Ascending aorta (tissue), 2 donors: ENCODE measurements around the gene OPRM1. TPM values are rescaled to one million over a fixed set of nuclear protein-coding genes. Genes with fewer than 3 reads are reported as not detected.

ENCODE experiments used
- DNase-seq, 2 donors: peaks; one replicate each; pipeline ENCODE4 v3.0.0-alpha.2; 2019; ENCODE audit warnings: low spot score in 2 of 2
- H3K27ac ChIP-seq, 2 donors: fragments of 200-600 bp; sonication (generic); one replicate each; pipeline ENCODE4 v1.5.1; 2016 to 2017; ENCODE audit warnings: mild to moderate bottlenecking in 1 of 2
- H3K27me3 ChIP-seq: fragments of 200-600 bp; sonication (generic); one replicate; pipeline ENCODE4 v1.5.1; 2017
- H3K36me3 ChIP-seq, 2 donors: fragments of 200-600 bp; sonication (generic); one replicate each; pipeline ENCODE4 v1.5.1; 2016
- H3K4me1 ChIP-seq, 2 donors: fragments of 200-600 bp; sonication (generic); one replicate each; pipeline ENCODE4 v1.5.1; 2016 to 2017; ENCODE audit warnings: mild to moderate bottlenecking in 1 of 2
- H3K4me3 ChIP-seq, 2 donors: fragments of 200-600 bp; sonication (generic); one replicate each; pipeline ENCODE4 v1.5.1; 2016 to 2017; ENCODE audit warnings: mild to moderate bottlenecking in 1 of 2
- H3K9me3 ChIP-seq, 2 donors: fragments of 200-600 bp; sonication (generic); one replicate each; pipeline ENCODE4 v1.5.1; 2016
- intact Hi-C: fragments of 100-400 bp; cut with DNase I; formaldehyde crosslinking; loops from one replicate; pipeline ENCODE4 v1.15.1; 2023
- total RNA-seq: library from RNA; depleted of rRNA; stranded (reverse); fragments of >200 nt; gene quantifications from one replicate; pipeline ENCODE4 v1.1.0, GENCODE V29; 2016
- TF ChIP-seq, protein P1 (sequence below), 3 experiments: fragments of 200-600 bp in 2 of 3; fragments of 450-650 bp in 1 of 3; sonication (generic) in 2 of 3; IDR thresholded peaks; one replicate each; pipeline ENCODE4 v1.5.1; 2016 to 2019; ENCODE audit warnings: antibody characterized with exemption in 3 of 3, mild to moderate bottlenecking in 1 of 3, moderate library complexity in 1 of 3

OPRM1 gene
- total RNA-seq, 1 donor from 2014 or later = not detected

DNA sequence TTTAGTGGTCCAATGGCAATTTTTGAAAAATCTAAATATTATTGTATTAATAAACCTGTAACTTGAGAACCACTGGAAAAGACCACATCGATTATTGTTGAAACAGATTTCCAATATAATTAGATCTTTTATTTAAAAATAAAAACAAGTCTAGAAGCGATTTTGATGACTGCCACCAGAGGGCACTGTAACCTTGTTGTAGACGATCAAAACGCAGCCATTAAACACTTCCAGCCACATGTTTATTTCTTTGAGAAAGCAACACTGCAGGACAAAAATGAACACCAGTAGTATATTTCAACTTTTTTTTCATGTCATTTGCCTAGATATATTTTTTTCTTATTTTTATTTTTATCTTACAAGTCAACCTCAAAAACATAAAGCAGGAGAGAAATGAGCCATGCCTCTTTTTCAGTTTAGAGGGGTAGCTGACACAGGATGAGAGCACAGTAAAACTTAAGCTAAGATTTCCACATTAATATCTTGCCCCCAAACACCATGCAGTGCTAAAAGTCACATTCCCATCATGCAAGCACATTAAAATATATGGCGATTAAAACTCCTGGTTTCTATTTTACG, 115.4 kb downstream of the OPRM1 start:
- intact Hi-C loops = loop anchor here (1.0 to 10.0 kb wide), 4 partner anchors 123 to 350 kb away; no protein-coding TSS in a partner anchor
- no peaks in the 10 kb centered on the region for H3K36me3 ChIP-seq
- peak in 1 of 2 donors; percentile 77 for DNase-seq
- no peaks in the 10 kb centered on the region for H3K9me3 ChIP-seq
- H3K27ac ChIP-seq = no peak overlapping the region
- H3K4me3 ChIP-seq = no peak overlapping the region
- TF ChIP-seq, protein P1, sequence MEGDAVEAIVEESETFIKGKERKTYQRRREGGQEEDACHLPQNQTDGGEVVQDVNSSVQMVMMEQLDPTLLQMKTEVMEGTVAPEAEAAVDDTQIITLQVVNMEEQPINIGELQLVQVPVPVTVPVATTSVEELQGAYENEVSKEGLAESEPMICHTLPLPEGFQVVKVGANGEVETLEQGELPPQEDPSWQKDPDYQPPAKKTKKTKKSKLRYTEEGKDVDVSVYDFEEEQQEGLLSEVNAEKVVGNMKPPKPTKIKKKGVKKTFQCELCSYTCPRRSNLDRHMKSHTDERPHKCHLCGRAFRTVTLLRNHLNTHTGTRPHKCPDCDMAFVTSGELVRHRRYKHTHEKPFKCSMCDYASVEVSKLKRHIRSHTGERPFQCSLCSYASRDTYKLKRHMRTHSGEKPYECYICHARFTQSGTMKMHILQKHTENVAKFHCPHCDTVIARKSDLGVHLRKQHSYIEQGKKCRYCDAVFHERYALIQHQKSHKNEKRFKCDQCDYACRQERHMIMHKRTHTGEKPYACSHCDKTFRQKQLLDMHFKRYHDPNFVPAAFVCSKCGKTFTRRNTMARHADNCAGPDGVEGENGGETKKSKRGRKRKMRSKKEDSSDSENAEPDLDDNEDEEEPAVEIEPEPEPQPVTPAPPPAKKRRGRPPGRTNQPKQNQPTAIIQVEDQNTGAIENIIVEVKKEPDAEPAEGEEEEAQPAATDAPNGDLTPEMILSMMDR (IDR thresholded peaks at IDR 0.05) = peak; percentile 61 to 87 (median 73)
- H3K4me1 ChIP-seq = peaks cover 0 to 3% of the 10 kb centered on the region in 2 donors
- H3K27me3 ChIP-seq = no peaks in the 10 kb centered on the region

DNA sequence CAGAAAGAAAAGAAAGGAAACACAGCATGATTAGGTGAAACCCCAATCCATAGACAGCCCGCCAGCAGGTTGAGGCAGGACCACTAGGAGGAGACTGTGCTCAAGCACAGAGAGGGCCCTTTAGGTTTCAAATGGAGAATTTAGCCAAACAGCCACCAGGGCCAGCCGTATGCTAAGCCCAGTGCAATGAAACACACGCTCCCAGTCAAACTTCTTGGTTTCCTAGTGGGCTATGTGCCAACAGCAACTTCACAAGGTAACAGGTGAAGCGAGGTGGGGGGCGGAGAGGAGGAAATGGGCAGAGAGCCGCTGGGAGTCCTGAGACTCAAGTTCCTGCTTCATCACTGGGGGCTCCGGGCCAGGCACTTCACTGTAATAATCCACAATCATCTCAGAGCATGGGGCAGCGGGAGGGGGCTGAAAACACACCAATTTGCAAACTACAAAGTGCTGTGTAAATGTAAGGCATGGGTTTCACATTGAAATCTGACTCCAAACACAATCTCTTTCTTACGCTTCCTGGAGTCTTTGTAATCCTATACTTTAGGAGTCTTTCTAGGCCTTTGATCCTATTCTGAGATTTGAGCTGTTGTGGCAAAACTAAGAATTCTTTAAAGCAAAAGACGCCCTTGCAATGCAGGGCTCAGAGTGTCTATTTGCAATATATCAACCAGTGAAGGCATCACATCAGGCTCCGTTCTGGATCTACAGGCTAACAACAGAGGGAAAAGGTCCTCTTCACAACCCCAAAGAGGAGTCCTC, 117.3 kb downstream of the OPRM1 start:
- Histone ChIP-seq H3K27me3 (no peaks in the 10 kb centered on the region), H3K4me1 (peaks cover 0 to 3% of the 10 kb centered on the region in 2 donors), H3K36me3 (no peaks in the 10 kb centered on the region), H3K4me3 (no peak overlapping the region), H3K9me3 (no peaks in the 10 kb centered on the region), H3K27ac (no peak overlapping the region)
- DNase-seq = no peak
- TF ChIP-seq, protein P1 (IDR thresholded peaks at IDR 0.05) = peak; percentile 29 to 50 (median 31)
- intact Hi-C loops = loop anchor here (5.0 to 10.0 kb wide), 3 partner anchors 218 to 521 kb away; no protein-coding TSS in a partner anchor

DNA sequence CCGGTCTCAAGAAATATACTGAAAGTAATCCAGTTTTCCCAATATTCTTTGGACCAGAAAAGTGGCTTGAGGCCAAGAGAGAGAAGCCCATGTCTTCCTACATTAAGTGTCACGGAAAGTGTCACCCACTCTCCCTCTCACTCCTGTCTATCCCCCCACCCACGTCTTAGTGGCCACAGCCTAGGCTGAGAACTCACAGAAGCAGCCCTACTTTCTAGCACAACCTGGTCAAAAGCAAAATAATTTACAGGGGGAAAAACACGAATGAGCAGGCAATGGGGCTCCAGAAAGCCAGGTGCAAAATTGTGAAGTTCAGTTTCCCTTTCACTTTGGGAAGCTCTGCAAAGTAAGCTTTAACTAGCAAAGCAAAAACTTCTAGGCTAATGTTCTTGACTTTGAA, 118.0 kb downstream of the OPRM1 start:
- intact Hi-C loops = loop anchor here (5.0 to 10.0 kb wide), 3 partner anchors 218 to 520 kb away; no protein-coding TSS in a partner anchor
- TF ChIP-seq, protein P1 (IDR thresholded peaks at IDR 0.05) = no peak
- Histone ChIP-seq H3K27ac (no peak overlapping the region), H3K4me1 (peaks cover 0 to 3% of the 10 kb centered on the region in 2 donors), H3K27me3 (no peaks in the 10 kb centered on the region), H3K9me3 (no peaks in the 10 kb centered on the region), H3K36me3 (no peaks in the 10 kb centered on the region), H3K4me3 (peak overlapping the region in 1 of 2 donors; percentile 25)
- no peak for DNase-seq

- no peak overlapping the region for H3K27ac ChIP-seq
- intact Hi-C loops = loop anchor here (5.0 to 10.0 kb wide), 3 partner anchors 217 to 520 kb away; no protein-coding TSS in a partner anchor
Measured at GRCh38 chr6:154157706-154158105, 118.7 kb downstream of the OPRM1 start.

GRCh38 chr6:154159126-154159525, 120.1 kb downstream of the OPRM1 start:
- TF ChIP-seq, protein P1 (IDR thresholded peaks at IDR 0.05) = no peak
- Histone ChIP-seq H3K27me3 (no peaks in the 10 kb centered on the region), H3K4me3 (no peak overlapping the region), H3K4me1 (peaks cover 0 to 7% of the 10 kb centered on the region in 2 donors), H3K27ac (no peak overlapping the region), H3K9me3 (no peaks in the 10 kb centered on the region), H3K36me3 (no peaks in the 10 kb centered on the region)
- no peak for DNase-seq
- intact Hi-C loops = loop anchor here (5.0 to 10.0 kb wide), 3 partner anchors 216 to 518 kb away; no protein-coding TSS in a partner anchor

More at GRCh38 chr6:154157706-154158105, 118.7 kb downstream of the OPRM1 start:
- no peaks in the 10 kb centered on the region for H3K36me3 ChIP-seq
- H3K27me3 ChIP-seq = no peaks in the 10 kb centered on the region
- H3K9me3 ChIP-seq = no peaks in the 10 kb centered on the region
- peaks cover 0 to 3% of the 10 kb centered on the region in 2 donors for H3K4me1 ChIP-seq
- H3K4me3 ChIP-seq = no peak overlapping the region
- DNase-seq = no peak
- TF ChIP-seq, protein P1 (IDR thresholded peaks at IDR 0.05) = no peak
